OCI-LY3 (cell line): ENCODE results near the gene DAG1.

Experiments used
- H2AFZ ChIP-seq: fragments of 200-600, 300-600 bp; shearing (Covaris generic); 2 replicates; pipeline ENCODE4 v1.6.0; 2014; ENCODE audit warnings: antibody characterized with exemption, low read depth, low read length
- H3K27ac ChIP-seq: fragments of 200-600, 300-600 bp; sonication (generic); 2 replicates; pipeline ENCODE4 v1.5.1; 2014; ENCODE audit warnings: mild to moderate bottlenecking, low read length, moderate library complexity, mixed read lengths
- H3K27me3 ChIP-seq: fragments of 200-600, 300-600 bp; sonication (generic); 2 replicates; pipeline ENCODE4 v1.6.1; 2014; ENCODE audit warnings: low read depth, low read length, mixed read lengths
- H3K36me3 ChIP-seq: fragments of 200-600, 300-600 bp; sonication (generic); replicated peaks from 2 replicates; pipeline ENCODE3; 2014; ENCODE audit warnings: low read depth, low read length, mixed read lengths
- H3K4me1 ChIP-seq: fragments of 300-600, 200-600 bp; sonication (generic); 2 replicates; pipeline ENCODE4 v1.6.1; 2014; ENCODE audit warnings: low read length, mixed read lengths
- H3K4me2 ChIP-seq: fragments of 200-600, 300-600 bp; sonication (generic); 2 replicates; pipeline ENCODE4 v1.6.1; 2014; ENCODE audit warnings: low read length, mixed read lengths
- H3K4me3 ChIP-seq: fragments of 300-600, 200-600 bp; sonication (generic); 2 replicates; pipeline ENCODE4 v1.5.1; 2014; ENCODE audit warnings: antibody characterized with exemption, mild to moderate bottlenecking, low read length, moderate library complexity
- H3K79me2 ChIP-seq: fragments of 300-600, 200-600 bp; shearing (Covaris generic); 2 replicates; pipeline ENCODE4 v1.6.1; 2014; ENCODE audit warnings: mild to moderate bottlenecking, low read length, mixed read lengths
- H3K9ac ChIP-seq: fragments of 300-600, 200-600 bp; shearing (Covaris generic); 2 replicates; pipeline ENCODE4 v1.6.0; 2014; ENCODE audit warnings: mild to moderate bottlenecking, low read length, moderate library complexity
- H3K9me3 ChIP-seq: fragments of 200-600, 300-600 bp; shearing (Covaris generic); 2 replicates; pipeline ENCODE4 v1.6.1; 2014; ENCODE audit warnings: low read length, mixed read lengths; ENCODE audit not compliant: insufficient read depth
- H4K20me1 ChIP-seq: fragments of 200-600, 300-600 bp; sonication (generic); 2 replicates; pipeline ENCODE4 v1.6.1; 2016; ENCODE audit warnings: low read length, mixed read lengths; ENCODE audit not compliant: insufficient read depth
- EZH2phosphoT487 ChIP-seq: fragments of 200-600 bp; shearing (Covaris generic); IDR thresholded peaks from 2 replicates; pipeline ENCODE4 v1.6.1; 2018; ENCODE audit warnings: antibody characterized with exemption, mixed run types, low read depth
- TF ChIP-seq, protein P1 (sequence below): fragments of 200-600, 300-600 bp; sonication (generic); IDR thresholded peaks from 2 replicates; pipeline ENCODE4 v1.5.1; 2014; ENCODE audit warnings: antibody characterized with exemption, low read length, low read depth

DAG1 gene

GRCh38 chr3:49470714-49471420, 800 bp downstream of the DAG1 start:
- H3K9ac ChIP-seq, result peak overlapping the region; percentile 86
- peak overlapping the region; percentile 78 for H3K27ac ChIP-seq
- no peaks in the 10 kb centered on the region for H3K36me3 ChIP-seq
- TF ChIP-seq, protein P1, sequence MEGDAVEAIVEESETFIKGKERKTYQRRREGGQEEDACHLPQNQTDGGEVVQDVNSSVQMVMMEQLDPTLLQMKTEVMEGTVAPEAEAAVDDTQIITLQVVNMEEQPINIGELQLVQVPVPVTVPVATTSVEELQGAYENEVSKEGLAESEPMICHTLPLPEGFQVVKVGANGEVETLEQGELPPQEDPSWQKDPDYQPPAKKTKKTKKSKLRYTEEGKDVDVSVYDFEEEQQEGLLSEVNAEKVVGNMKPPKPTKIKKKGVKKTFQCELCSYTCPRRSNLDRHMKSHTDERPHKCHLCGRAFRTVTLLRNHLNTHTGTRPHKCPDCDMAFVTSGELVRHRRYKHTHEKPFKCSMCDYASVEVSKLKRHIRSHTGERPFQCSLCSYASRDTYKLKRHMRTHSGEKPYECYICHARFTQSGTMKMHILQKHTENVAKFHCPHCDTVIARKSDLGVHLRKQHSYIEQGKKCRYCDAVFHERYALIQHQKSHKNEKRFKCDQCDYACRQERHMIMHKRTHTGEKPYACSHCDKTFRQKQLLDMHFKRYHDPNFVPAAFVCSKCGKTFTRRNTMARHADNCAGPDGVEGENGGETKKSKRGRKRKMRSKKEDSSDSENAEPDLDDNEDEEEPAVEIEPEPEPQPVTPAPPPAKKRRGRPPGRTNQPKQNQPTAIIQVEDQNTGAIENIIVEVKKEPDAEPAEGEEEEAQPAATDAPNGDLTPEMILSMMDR, result no peak
- no peak for TF ChIP-seq EZH2phosphoT487
- H3K4me2 ChIP-seq, result peak overlapping the region; percentile 97
- H3K4me1 ChIP-seq, result peaks cover 16% of the 10 kb centered on the region
- H3K4me3 ChIP-seq, result peak overlapping the region; percentile 83
- no peaks in the 10 kb centered on the region for H3K9me3 ChIP-seq
- H3K27me3 ChIP-seq, result no peaks in the 10 kb centered on the region
- H3K79me2 ChIP-seq, result peaks cover 34% of the 10 kb centered on the region
- 0 out of 2 replicates have a peak overlapping the region, but pooled peaks have one; percentile 22 for H2AFZ ChIP-seq
- peaks cover 11% of the 10 kb centered on the region; the same call in 1 of the 2 replicates for H4K20me1 ChIP-seq

- Histone ChIP-seq H3K9me3 (no peaks in the 10 kb centered on the region), H4K20me1 (peaks cover 11% of the 10 kb centered on the region; the same call in 1 of the 2 replicates), H3K27me3 (no peaks in the 10 kb centered on the region), H3K9ac (peak overlapping the region; percentile 86; the same call in 1 of the 2 replicates), H3K4me1 (peaks cover 20% of the 10 kb centered on the region), H3K4me3 (peak overlapping the region; percentile 83; the same call in 1 of the 2 replicates), H3K27ac (no peak overlapping the region), H3K79me2 (peaks cover 37% of the 10 kb centered on the region), H3K4me2 (peak overlapping the region; percentile 97), H3K36me3 (no peaks in the 10 kb centered on the region), H2AFZ (no peak overlapping the region)
- TF ChIP-seq, protein P1, result no peak
- no peak for TF ChIP-seq EZH2phosphoT487
Measured at GRCh38 chr3:49471856-49472495, 1.9 kb downstream of the DAG1 start.

GRCh38 chr3:49476563-49476962, 6.5 kb downstream of the DAG1 start:
- Histone ChIP-seq H3K4me1 (peaks cover 9% of the 10 kb centered on the region), H2AFZ (no peak overlapping the region), H3K4me3 (no peak overlapping the region), H3K79me2 (peaks cover 28% of the 10 kb centered on the region), H3K27me3 (no peaks in the 10 kb centered on the region), H3K9me3 (no peaks in the 10 kb centered on the region), H4K20me1 (peaks cover 6% of the 10 kb centered on the region; the same call in 1 of the 2 replicates), H3K36me3 (no peaks in the 10 kb centered on the region), H3K27ac (no peak overlapping the region), H3K4me2 (no peak overlapping the region), H3K9ac (no peak overlapping the region)
- TF ChIP-seq, protein P1, result no peak
- TF ChIP-seq EZH2phosphoT487, result no peak

GRCh38 chr3:49482766-49483165, 12.7 kb downstream of the DAG1 start:
- Histone ChIP-seq H3K79me2 (peaks cover 10% of the 10 kb centered on the region; the same call in 1 of the 2 replicates), H3K9ac (no peak overlapping the region), H3K9me3 (no peaks in the 10 kb centered on the region), H3K4me1 (no peaks in the 10 kb centered on the region), H3K4me3 (no peak overlapping the region), H4K20me1 (peaks cover 3% of the 10 kb centered on the region; the same call in 1 of the 2 replicates), H3K27me3 (no peaks in the 10 kb centered on the region), H3K36me3 (no peaks in the 10 kb centered on the region), H3K4me2 (no peak overlapping the region), H2AFZ (no peak overlapping the region), H3K27ac (no peak overlapping the region)
- TF ChIP-seq, protein P1, result no peak
- no peak for TF ChIP-seq EZH2phosphoT487
